HG03575 (cell line): ENCODE results near the gene SCMH1.

Source experiments
- ATAC-seq: cut with Tn5 transposase; IDR thresholded peaks from one replicate; pipeline ENCODE4 v1.9.1; 2021; ENCODE audit not compliant: unreplicated experiment, insufficient number of reproducible peaks, low FRiP score; ENCODE audit errors: extremely low read depth

SCMH1 gene

GRCh38 chr1:40987439-40988276, 254.4 kb downstream of the SCMH1 start:
- no peak for ATAC-seq

- no peak for ATAC-seq
Observed at GRCh38 chr1:40986956-40987355, 255.2 kb downstream of the SCMH1 start.

GRCh38 chr1:40986328-40986783, 255.8 kb downstream of the SCMH1 start:
- ATAC-seq = no peak

GRCh38 chr1:40985875-40986274, 256.2 kb downstream of the SCMH1 start:
- no peak for ATAC-seq

GRCh38 chr1:40985161-40985560, 256.9 kb downstream of the SCMH1 start:
- no peak for ATAC-seq

- ATAC-seq = no peak
Observed at GRCh38 chr1:40984531-40984930, 257.6 kb downstream of the SCMH1 start.

GRCh38 chr1:40984066-40984465, 258.0 kb downstream of the SCMH1 start:
- ATAC-seq = no peak

- no peak for ATAC-seq
Observed at GRCh38 chr1:40983286-40983685, 258.8 kb downstream of the SCMH1 start.

GRCh38 chr1:40982721-40983120, 259.4 kb downstream of the SCMH1 start:
- no peak for ATAC-seq

GRCh38 chr1:40981691-40982448, 260.2 kb downstream of the SCMH1 start:
- no peak for ATAC-seq

GRCh38 chr1:40980453-40981121, 261.5 kb downstream of the SCMH1 start:
- ATAC-seq = no peak

GRCh38 chr1:40980068-40980452, 262.0 kb downstream of the SCMH1 start:
- no peak for ATAC-seq

- peak; percentile 41 for ATAC-seq
Observed at GRCh38 chr1:40979241-40980067, 262.7 kb downstream of the SCMH1 start, which contains the start of gene CTPS1. Gene CTPS1, plus strand, starts transcription at chr1:40979696. Its CDS starts 3,595 bp downstream, at chr1:40983291.

GRCh38 chr1:40978886-40979240, 263.2 kb downstream of the SCMH1 start:
- no peak for ATAC-seq

GRCh38 chr1:40977716-40978115, 264.4 kb downstream of the SCMH1 start:
- ATAC-seq = no peak
